ENCODE results near the gene SPANXN3. TPM values are rescaled to one million over a fixed set of nuclear protein-coding genes. Genes with fewer than 3 reads are reported as not detected.
"Not testable (repeated sequence)": the region's sequence is repeated elsewhere in the genome, so short reads cannot be mapped to it uniquely, and the experiment has no call there.

The SPANXN3 gene, protein sequence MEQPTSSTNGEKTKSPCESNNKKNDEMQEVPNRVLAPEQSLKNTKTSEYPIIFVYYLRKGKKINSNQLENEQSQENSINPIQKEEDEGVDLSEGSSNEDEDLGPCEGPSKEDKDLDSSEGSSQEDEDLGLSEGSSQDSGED
- polyA plus RNA-seq (2011; rRNA removed) (not detected in 2 replicates), polyA plus RNA-seq (2017; fragmentation: RNase III; extraction: RNeasy Plus Mini Kit Qiagen cat#74134 plus additional on column Dnase treatment) (not detected in 3 replicates), polyA minus RNA-seq (2011; rRNA and poly(A)+ RNA removed) (not detected in 2 replicates)
- polyA plus RNA-seq (2012; cell fraction: cytosol; rRNA removed), result not detected in 2 replicates
- not detected in 2 replicates for polyA plus RNA-seq (2012; cell fraction: nucleus; rRNA removed)

DNA sequence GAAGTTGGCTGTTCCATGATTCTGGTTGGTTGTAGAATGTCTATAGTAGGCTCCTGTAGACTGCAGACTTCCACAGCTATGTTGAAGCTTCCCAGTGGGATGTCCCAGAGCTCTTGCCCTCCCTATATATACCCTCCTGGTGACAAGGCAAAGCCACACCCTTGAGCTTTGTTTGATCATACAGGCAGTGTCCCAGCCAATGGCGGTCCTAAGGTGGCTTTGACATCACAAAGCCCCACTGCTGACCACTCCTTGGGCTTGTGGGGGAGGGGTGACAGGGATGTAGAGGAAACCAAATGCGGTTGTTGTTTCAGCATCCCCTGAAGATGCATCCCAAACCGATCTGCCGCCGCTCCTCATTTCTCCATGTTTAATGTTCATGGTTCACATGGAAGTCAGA is at the start of gene SPANXN3:
SPANXN3 (minus strand) TSS at position 101 of the 400 bp plus-strand sequence; CDS start at position 17, 84 bp downstream.
- H3K4me1 ChIP-seq; CTCF ChIA-PET; H3K27ac ChIP-seq; FAIRE-seq; H3K4me2 ChIP-seq; DNase-seq (ENCODE audit: low read depth in 1 of 2, low spot score in 1 of 2); H3K4me3 ChIP-seq; ATAC-seq; POLR2A ChIA-PET; H3K9me3 ChIP-seq: not testable (repeated sequence)
- no CpG with 5 or more reads among the region's 5 CpGs for WGBS (ENCODE audit: missing lambda C conversion rate)

GRCh38 chrX:143536176-143536575 is 18.9 kb upstream of the SPANXN3 start:
- no peak overlapping the region for H3K4me2 ChIP-seq
- DNase-seq (ENCODE audit: low read depth in 1 of 2, low spot score in 1 of 2) (no peak), FAIRE-seq (no peak), ATAC-seq (no peak)
- no peak overlapping the region for H3K27ac ChIP-seq
- H3K9me3 ChIP-seq, result no peaks in the 10 kb centered on the region
- H3K4me3 ChIP-seq, result no peak overlapping the region
- POLR2A ChIA-PET, result no interaction called here
- H3K4me1 ChIP-seq, result no peaks in the 10 kb centered on the region
- TF ChIP-seq, protein P1, sequence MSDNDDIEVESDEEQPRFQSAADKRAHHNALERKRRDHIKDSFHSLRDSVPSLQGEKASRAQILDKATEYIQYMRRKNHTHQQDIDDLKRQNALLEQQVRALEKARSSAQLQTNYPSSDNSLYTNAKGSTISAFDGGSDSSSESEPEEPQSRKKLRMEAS (IDR thresholded peaks at IDR 0.05), result no peak
- TF ChIP-seq HDAC2 (IDR thresholded peaks at IDR 0.05) (no peak), KDM5A (IDR thresholded peaks at IDR 0.05) (no peak), MYC (IDR thresholded peaks at IDR 0.05; ENCODE audit: borderline replicate concordance, low read length) (no peak), RCOR1 (IDR thresholded peaks at IDR 0.05; ENCODE audit: low read depth, low read length) (no peak), HOXB5 (CRISPR knock-in tag; IDR thresholded peaks at IDR 0.05) (no peak), RNF2 (IDR thresholded peaks at IDR 0.05; ENCODE audit: borderline replicate concordance, low read depth) (no peak), JUNB (IDR thresholded peaks at IDR 0.05) (no peak), REST (IDR thresholded peaks at IDR 0.05) (no peak), RAD21 (conservative IDR thresholded peaks at IDR 0.05 in 1 of 2, IDR thresholded peaks at IDR 0.05 in 1 of 2) (no peak), NFE2L2 (conservative IDR thresholded peaks at IDR 0.05; ENCODE audit: low read length) (no peak), CBX2 (IDR thresholded peaks at IDR 0.05; ENCODE audit: borderline replicate concordance, low read depth) (no peak), POLR2A (IDR thresholded peaks at IDR 0.05; ENCODE audit: low read length) (no peak), EHF (CRISPR knock-in tag; IDR thresholded peaks at IDR 0.05) (no peak)
- TF ChIP-seq, protein P2, sequence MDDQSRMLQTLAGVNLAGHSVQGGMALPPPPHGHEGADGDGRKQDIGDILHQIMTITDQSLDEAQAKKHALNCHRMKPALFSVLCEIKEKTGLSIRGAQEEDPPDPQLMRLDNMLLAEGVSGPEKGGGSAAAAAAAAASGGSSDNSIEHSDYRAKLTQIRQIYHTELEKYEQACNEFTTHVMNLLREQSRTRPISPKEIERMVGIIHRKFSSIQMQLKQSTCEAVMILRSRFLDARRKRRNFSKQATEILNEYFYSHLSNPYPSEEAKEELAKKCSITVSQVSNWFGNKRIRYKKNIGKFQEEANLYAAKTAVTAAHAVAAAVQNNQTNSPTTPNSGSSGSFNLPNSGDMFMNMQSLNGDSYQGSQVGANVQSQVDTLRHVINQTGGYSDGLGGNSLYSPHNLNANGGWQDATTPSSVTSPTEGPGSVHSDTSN (IDR thresholded peaks at IDR 0.05), result no peak
- 8% methylated on average over 3 of the region's 3 CpGs for WGBS (ENCODE audit: missing lambda C conversion rate)
- CTCF ChIA-PET, result no interaction called here

- DNase-seq (ENCODE audit: low read depth in 1 of 2, low spot score in 1 of 2); H3K4me1 ChIP-seq; H3K27ac ChIP-seq; POLR2A ChIA-PET; FAIRE-seq; ATAC-seq; CTCF ChIA-PET; H3K9me3 ChIP-seq; H3K4me2 ChIP-seq; H3K4me3 ChIP-seq: not testable (repeated sequence)
- WGBS (ENCODE audit: missing lambda C conversion rate), result 6% methylated on average over 6 of the region's 6 CpGs
Measured at GRCh38 chrX:143502196-143502595, 15.1 kb downstream of the SPANXN3 start.

- POLR2A ChIA-PET, result no interaction called here
- Histone ChIP-seq H3K4me3 (no peak overlapping the region), H3K4me2 (no peak overlapping the region), H3K27ac (no peak overlapping the region), H3K4me1 (no peaks in the 10 kb centered on the region), H3K9me3 (no peaks in the 10 kb centered on the region)
- DNase-seq (ENCODE audit: low read depth in 1 of 2, low spot score in 1 of 2), result no peak
- CTCF ChIA-PET, result no interaction called here
- no peak for TF ChIP-seq CHD2 (IDR thresholded peaks at IDR 0.05; ENCODE audit: low read length, partially characterized antibody)
- TF ChIP-seq JUN (IDR thresholded peaks at IDR 0.05), result no peak
- TF ChIP-seq, protein P3, sequence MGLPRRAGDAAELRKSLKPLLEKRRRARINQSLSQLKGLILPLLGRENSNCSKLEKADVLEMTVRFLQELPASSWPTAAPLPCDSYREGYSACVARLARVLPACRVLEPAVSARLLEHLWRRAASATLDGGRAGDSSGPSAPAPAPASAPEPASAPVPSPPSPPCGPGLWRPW (IDR thresholded peaks at IDR 0.05), result no peak
- no peak for TF ChIP-seq ZFP36 (IDR thresholded peaks at IDR 0.05; ENCODE audit: borderline replicate concordance, partially characterized antibody)
- TF ChIP-seq POLR2A (IDR thresholded peaks at IDR 0.05; ENCODE audit: low read length), result no peak
- no peak for TF ChIP-seq HDAC2 (IDR thresholded peaks at IDR 0.05)
- TF ChIP-seq MAFK (IDR thresholded peaks at IDR 0.05; ENCODE audit: partially characterized antibody), result no peak
- TF ChIP-seq CBX8 (IDR thresholded peaks at IDR 0.05), result no peak
- TF ChIP-seq REST (IDR thresholded peaks at IDR 0.05), result no peak
- no peak for TF ChIP-seq ZC3H11A (IDR thresholded peaks at IDR 0.05)
- ATAC-seq, result no peak
- 0% methylated on average over 3 of the region's 3 CpGs for WGBS (ENCODE audit: missing lambda C conversion rate)
- FAIRE-seq, result no peak
Measured at GRCh38 chrX:143500751-143501150, 16.5 kb downstream of the SPANXN3 start.

Data from A549 (cell line).